T-helper 1 cell treated with Interleukin-12 subunit alpha and Interleukin-12 subunit beta and Interleukin-4 antibody, amounts not matched to agents 30 μg/mL and 1 μg/mL, for 36 hours (primary cell): ENCODE results near the gene MMP19.
"Not testable (repeated sequence)": the region's sequence is repeated elsewhere in the genome, so short reads cannot be mapped to it uniquely, and the experiment has no call there.

ENCODE experiments used
- H3K27ac Mint-ChIP-seq: one replicate; pipeline ENCODE4 v1.8.0; 2021; ENCODE audit warnings: mild to moderate bottlenecking, mixed read lengths
- H3K27me3 Mint-ChIP-seq: one replicate; pipeline ENCODE4 v1.8.0; 2021; ENCODE audit warnings: low read depth, mixed read lengths
- H3K36me3 Mint-ChIP-seq: one replicate; pipeline ENCODE4 v1.8.0; 2021; ENCODE audit warnings: low read depth, mixed read lengths
- H3K4me1 Mint-ChIP-seq: one replicate; pipeline ENCODE4 v1.8.0; 2021; ENCODE audit warnings: low read depth, mixed read lengths
- H3K4me3 Mint-ChIP-seq: one replicate; pipeline ENCODE4 v1.8.0; 2021; ENCODE audit warnings: mild to moderate bottlenecking, moderate library complexity, mixed read lengths
- H3K9me3 Mint-ChIP-seq: one replicate; pipeline ENCODE4 v1.8.0; 2021; ENCODE audit warnings: mixed read lengths

MMP19 gene, protein sequence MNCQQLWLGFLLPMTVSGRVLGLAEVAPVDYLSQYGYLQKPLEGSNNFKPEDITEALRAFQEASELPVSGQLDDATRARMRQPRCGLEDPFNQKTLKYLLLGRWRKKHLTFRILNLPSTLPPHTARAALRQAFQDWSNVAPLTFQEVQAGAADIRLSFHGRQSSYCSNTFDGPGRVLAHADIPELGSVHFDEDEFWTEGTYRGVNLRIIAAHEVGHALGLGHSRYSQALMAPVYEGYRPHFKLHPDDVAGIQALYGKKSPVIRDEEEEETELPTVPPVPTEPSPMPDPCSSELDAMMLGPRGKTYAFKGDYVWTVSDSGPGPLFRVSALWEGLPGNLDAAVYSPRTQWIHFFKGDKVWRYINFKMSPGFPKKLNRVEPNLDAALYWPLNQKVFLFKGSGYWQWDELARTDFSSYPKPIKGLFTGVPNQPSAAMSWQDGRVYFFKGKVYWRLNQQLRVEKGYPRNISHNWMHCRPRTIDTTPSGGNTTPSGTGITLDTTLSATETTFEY

DNA sequence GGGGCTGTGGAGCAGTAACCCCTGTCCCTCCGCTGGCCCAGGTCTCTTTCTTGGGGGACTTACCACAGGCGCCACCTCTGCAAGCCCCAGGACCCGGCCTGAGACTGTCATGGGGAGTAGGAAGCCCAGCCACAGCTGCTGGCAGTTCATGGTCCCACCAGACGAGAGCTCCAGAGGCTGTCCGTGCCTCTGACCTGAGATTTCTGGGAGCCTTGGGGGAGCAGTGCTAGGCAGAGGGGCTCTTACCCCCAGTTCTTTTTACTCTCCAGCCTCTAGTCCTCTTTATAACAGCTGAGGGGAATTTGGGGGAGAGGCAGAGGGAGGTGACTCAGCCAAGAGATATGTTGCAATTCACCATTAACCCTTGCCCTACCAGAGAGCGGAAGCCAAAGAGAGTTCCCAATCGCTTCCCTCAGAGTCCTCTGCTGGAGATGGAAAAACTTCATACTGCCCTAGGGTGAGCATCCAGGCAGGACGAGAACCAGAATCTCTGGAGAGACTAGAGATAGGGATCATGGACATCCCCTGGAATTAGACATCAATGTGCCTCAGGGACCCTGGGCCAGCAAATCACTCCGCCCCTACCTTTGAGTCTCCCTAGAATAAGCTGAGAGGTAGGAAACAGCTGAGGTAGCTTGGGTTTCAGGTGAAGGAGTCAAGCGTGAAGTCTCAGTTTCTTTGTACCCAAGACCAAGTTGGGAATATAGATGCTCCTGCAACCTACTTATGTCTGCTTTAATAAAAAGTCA lies at the start of gene MMP19:
MMP19 (minus strand) TSS at position 256 of the 749 bp plus-strand sequence; CDS start at position 150, 106 bp downstream.
- H3K27me3 Mint-ChIP-seq = peaks cover 3% of the 10 kb centered on the region
- H3K4me3 Mint-ChIP-seq = no peak within 1 kb of the TSS
- peaks cover 4% of the 10 kb centered on the region for H3K4me1 Mint-ChIP-seq
- no peak within 1 kb of the TSS for H3K27ac Mint-ChIP-seq
- H3K9me3 Mint-ChIP-seq = no peaks in the 10 kb centered on the region
- H3K36me3 Mint-ChIP-seq = no peaks in the 10 kb centered on the region

DNA sequence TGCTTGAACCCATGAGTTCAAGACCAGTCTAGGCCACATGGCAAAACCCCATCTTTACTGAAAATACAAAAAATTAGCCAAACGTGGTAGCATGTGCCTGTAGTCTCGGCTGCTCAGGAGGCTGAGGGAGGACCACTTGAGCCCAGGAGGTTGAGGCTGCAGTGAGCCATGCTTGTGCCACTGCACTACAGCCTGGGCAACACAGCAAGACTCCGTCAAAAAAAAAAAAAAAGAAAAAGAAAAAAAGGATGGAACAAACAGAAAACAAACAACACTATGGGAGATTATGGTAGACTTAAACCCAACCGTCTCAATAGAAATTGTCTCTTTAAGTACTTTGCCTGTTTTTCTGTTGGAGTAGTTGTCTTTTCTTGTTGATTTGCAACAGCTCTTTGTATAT lies 48.6 kb upstream of the MMP19 start:
- Mint-ChIP-seq H3K36me3 (peaks cover 2% of the 10 kb centered on the region), H3K27ac (no peak overlapping the region), H3K9me3 (no peaks in the 10 kb centered on the region), H3K27me3 (no peaks in the 10 kb centered on the region), H3K4me1 (no peaks in the 10 kb centered on the region), H3K4me3 (no peak overlapping the region)

DNA sequence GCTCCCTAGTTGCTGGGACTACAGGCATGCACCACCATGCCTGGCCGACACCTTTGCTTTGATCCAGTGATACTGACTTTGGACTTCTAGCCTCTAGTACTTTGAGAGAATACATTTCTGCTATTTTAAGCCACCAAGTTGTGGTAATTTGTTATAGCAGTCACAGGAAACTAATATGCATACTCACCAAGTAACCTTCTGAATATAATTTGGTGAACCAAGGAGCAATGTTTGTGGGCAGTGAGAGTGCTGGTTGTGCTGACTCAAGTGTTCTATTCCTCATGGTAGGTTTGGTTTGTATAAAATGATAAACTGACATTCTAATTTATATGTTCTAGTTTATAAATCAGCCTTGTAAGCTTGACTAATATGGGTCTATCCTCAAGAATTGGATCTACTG lies 42.4 kb upstream of the MMP19 start:
- peaks cover 11% of the 10 kb centered on the region for H3K4me1 Mint-ChIP-seq
- no peak overlapping the region for H3K4me3 Mint-ChIP-seq
- H3K36me3 Mint-ChIP-seq = no peaks in the 10 kb centered on the region

DNA sequence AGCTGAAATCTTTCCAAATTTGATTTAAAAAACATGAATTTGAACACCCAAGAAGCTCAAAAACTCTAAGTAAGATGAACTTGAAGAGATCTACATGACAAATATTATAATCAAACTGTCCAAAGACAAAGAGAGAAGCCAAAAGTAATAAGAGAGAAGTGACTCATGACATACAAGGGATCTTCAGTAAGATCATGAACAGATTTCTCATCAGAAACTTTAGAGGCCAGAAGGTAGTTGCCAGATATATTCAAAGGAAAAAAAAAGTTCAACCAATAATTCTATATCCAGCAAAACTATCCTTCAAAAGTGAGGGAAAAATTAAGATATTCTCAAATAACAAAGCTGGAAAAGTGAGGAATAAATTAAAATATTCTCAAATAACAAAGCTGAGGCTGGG lies 35.1 kb upstream of the MMP19 start:
- Mint-ChIP-seq H3K27ac (no peak overlapping the region), H3K4me3 (no peak overlapping the region), H3K27me3 (peaks cover 5% of the 10 kb centered on the region), H3K36me3 (peaks cover 10% of the 10 kb centered on the region), H3K4me1 (peaks cover 12% of the 10 kb centered on the region), H3K9me3 (peaks cover 9% of the 10 kb centered on the region)

More for the DNA sequence above, 42.4 kb upstream of the MMP19 start:
- Mint-ChIP-seq H3K27me3 (no peaks in the 10 kb centered on the region), H3K9me3 (no peaks in the 10 kb centered on the region), H3K27ac (no peak overlapping the region)

DNA sequence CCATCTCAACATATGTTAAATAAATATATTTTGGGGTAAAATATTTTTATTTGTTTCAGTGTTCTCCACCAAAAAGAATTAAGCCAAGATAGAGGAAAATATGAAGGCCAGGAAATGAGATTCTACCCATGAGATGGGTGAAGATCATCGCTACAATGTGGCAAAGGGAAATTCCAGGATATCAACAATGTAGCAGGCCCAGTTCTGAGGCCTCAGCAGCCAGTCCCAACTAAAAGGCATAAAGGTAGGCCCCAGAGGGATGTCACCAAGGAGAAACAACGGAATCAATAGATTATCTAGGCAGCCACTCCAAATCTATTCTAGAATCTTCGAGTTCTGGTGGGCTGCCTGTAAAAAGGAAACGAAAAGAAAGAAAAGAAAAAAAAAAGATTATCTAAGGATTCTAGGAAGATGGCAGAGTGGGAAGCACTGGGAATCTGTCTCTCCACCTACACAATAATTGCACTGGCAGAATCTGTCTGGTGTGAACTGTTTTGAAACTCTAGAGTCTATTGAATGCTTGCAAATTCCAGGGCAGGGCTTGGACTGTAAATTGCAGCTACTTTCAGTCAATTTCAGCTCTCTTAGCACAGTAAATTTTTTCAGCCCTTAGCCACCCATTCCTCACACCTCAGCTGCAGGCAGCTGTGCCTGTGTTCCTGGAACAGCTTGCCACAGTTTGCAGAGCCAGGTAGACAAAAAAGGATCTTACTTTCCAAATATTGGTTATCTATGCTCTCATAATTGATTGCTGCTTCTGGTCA lies 33.1 kb upstream of the MMP19 start:
- H3K9me3 Mint-ChIP-seq = peaks cover 9% of the 10 kb centered on the region
- peaks cover 8% of the 10 kb centered on the region for H3K4me1 Mint-ChIP-seq
- peaks cover 11% of the 10 kb centered on the region for H3K36me3 Mint-ChIP-seq
- no peak overlapping the region for H3K27ac Mint-ChIP-seq
- H3K4me3 Mint-ChIP-seq = no peak overlapping the region
- peaks cover 5% of the 10 kb centered on the region for H3K27me3 Mint-ChIP-seq

DNA sequence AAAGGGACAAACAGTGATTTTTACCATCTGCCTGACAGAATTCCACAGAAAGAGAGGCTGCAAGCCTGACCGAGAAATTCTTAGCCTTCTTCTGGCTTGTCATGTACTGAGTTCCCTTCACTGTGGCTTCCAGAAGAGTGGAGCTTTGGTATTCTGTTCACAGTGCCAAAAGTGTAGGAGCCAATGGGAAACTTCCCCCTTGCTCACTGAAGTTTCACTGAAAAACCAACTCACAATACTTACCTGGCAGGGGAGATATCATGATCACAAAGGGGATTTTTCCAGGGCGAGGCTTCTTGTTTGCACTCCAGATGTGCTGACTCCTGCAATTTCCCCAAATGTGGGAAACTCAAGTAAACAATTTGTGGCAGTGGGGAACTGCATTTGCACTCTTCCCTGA lies 31.7 kb upstream of the MMP19 start:
- Mint-ChIP-seq H3K9me3 (peaks cover 9% of the 10 kb centered on the region), H3K27me3 (peaks cover 5% of the 10 kb centered on the region), H3K4me3 (no peak overlapping the region), H3K36me3 (peaks cover 11% of the 10 kb centered on the region), H3K27ac (no peak overlapping the region), H3K4me1 (peaks cover 5% of the 10 kb centered on the region)

DNA sequence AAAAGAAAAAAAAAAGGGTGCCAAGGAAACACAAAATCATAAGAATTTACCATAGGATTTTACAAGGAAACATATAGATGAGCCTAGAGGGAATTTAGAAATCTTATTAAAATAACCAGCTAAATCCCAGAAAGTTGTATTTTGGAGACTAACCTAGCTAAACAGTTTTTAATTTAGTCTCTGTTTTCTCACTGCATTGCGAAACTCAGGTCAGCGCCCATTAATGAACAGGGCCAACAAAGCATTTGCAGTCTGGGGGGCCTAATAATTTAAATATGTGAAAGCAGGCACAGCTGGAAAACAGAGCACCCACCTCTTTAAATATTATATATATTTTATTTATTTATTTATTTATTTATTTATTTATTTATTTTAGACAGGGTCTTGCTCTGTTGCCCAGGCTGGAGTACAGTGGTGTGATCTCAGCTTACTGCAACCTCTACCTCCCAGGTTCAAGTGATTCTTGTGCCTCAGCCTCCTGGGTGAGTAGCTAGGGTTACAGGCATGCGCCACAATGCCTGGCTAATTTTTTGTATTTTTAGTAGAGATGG lies 23.8 kb upstream of the MMP19 start:
- not testable (repeated sequence) for H3K27ac Mint-ChIP-seq, H3K4me1 Mint-ChIP-seq, H3K4me3 Mint-ChIP-seq, H3K9me3 Mint-ChIP-seq, H3K27me3 Mint-ChIP-seq, H3K36me3 Mint-ChIP-seq

DNA sequence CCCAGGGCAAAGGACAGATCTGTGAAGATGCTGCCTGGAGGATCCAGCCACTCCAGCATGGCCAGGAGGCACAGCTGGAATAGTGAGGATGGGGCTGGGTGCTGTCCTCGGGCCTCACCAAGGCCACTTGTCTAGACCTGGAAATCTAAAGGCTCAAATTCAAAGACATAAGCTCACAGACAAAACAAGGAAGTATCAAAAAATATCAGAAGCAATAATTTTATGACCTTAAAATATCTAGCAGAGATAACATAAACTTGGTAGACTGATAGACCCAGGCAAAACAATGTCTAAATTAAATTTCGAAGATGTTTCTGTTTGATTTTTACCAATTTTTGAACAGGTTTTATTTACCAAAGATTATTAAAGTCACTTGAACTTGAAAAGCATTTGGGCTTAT lies 22.6 kb upstream of the MMP19 start:
- H3K9me3 Mint-ChIP-seq = peaks cover 5% of the 10 kb centered on the region
- H3K36me3 Mint-ChIP-seq = no peaks in the 10 kb centered on the region
- no peaks in the 10 kb centered on the region for H3K27me3 Mint-ChIP-seq
- no peak overlapping the region for H3K4me3 Mint-ChIP-seq
- H3K4me1 Mint-ChIP-seq = no peaks in the 10 kb centered on the region
- no peak overlapping the region for H3K27ac Mint-ChIP-seq

DNA sequence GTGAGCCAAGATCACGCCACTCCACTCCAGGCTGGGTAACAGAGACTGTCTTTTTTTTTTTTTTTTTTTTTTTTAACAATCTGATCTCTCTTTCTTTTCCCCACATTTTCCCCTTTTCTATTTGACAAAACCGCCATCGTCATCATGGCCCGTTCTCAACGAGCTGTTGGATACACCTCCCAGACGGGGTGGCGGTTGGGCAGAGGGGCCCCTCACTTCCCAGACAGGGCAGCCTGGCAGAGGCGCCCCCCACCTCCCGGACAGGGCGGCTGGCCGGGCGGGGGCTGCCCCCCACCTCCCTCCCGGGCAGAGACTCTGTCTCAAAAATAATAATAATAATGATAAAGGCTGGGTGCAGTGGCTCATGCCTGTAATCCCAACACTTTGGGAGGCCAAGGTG lies 20.2 kb upstream of the MMP19 start:
- H3K4me1 Mint-ChIP-seq, H3K4me3 Mint-ChIP-seq, H3K27ac Mint-ChIP-seq, H3K36me3 Mint-ChIP-seq, H3K9me3 Mint-ChIP-seq, H3K27me3 Mint-ChIP-seq: not testable (repeated sequence)

DNA sequence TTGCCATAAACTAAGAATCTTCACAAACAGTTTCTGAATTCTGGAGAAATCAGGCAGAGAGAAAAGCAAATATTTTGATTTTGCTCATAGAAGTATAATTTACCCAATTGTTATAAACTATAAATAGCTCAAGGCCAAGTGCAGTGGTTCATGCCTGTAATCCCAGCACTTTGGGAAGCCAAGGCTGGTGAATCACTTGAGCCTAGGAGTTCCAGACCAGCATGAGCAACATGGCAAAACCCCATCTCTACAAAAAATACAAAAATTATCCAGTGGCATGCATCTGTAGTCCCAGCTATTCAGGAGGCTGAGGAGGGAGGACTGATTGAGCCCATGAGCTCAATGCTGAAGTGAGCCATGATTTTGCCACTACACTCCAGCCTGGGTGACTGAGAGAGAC lies 19.6 kb upstream of the MMP19 start:
- H3K4me1 Mint-ChIP-seq = no peaks in the 10 kb centered on the region

DNA sequence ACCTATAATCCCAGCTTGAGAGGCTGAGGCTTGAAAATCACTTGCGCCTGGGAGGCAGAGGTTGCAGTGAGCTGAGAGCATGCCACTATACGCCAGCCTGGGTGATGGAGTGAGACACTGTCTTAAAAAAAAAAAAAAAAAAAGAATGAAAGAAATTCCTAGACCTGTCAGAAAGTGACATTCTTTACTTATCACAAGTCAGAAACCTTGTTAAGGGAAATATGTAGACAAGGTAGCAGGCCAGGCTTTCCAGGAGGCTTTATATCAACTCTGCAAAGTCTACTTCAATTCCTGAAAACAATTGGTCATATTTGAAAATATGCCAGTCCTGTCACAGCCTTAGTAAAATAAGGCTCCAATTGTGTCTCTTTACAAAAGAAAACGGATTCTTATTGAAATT lies 19.1 kb upstream of the MMP19 start:
- H3K9me3 Mint-ChIP-seq = peaks cover 5% of the 10 kb centered on the region
- no peak overlapping the region for H3K27ac Mint-ChIP-seq
- H3K27me3 Mint-ChIP-seq = no peaks in the 10 kb centered on the region
- H3K4me1 Mint-ChIP-seq = no peaks in the 10 kb centered on the region
- no peaks in the 10 kb centered on the region for H3K36me3 Mint-ChIP-seq
- no peak overlapping the region for H3K4me3 Mint-ChIP-seq

More for the DNA sequence above, 19.6 kb upstream of the MMP19 start:
- Mint-ChIP-seq H3K27me3 (no peaks in the 10 kb centered on the region), H3K36me3 (no peaks in the 10 kb centered on the region), H3K27ac (no peak overlapping the region), H3K9me3 (peaks cover 5% of the 10 kb centered on the region), H3K4me3 (no peak overlapping the region)

DNA sequence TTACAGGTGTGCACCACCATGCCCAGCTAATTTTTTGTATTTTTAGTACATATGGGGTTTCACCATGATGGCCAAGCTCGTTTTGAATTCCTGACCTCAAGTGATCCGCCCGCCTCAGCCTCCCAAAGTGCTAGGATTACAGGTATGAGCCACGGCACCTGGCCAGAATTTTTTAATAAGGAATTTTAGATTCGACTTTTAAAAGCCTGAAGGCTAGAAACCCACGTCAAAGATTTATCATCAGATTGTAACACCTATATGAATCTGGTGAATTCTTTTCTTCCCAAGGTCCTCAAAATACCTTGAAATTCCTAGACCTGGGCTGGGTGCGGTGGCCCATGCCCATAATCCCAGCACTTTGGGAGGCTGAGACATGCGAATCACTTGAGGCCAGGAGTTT lies 18.7 kb upstream of the MMP19 start:
- H3K36me3 Mint-ChIP-seq = no peaks in the 10 kb centered on the region
- no peaks in the 10 kb centered on the region for H3K27me3 Mint-ChIP-seq
- H3K4me3 Mint-ChIP-seq = no peak overlapping the region
- H3K4me1 Mint-ChIP-seq = no peaks in the 10 kb centered on the region
- peaks cover 5% of the 10 kb centered on the region for H3K9me3 Mint-ChIP-seq
- no peak overlapping the region for H3K27ac Mint-ChIP-seq

DNA sequence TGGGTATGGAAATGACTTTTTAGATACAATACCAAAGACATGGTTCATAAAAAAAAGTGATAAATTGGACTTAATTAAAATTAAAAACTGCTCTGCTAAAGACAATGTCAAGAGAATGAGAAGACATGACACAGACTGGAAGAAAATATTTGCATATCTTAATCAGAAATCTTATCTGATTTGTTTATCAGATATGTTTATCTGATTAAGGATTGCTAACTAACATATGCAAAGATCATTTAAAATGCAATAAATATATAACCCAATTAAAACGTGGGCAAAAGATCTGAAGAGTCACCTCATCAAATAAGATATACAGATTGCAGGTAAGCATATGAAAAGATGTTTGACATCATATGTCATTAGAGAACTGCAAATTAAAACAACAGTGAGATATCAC lies 10.0 kb upstream of the MMP19 start:
- H3K4me1 Mint-ChIP-seq = peaks cover 2% of the 10 kb centered on the region

DNA sequence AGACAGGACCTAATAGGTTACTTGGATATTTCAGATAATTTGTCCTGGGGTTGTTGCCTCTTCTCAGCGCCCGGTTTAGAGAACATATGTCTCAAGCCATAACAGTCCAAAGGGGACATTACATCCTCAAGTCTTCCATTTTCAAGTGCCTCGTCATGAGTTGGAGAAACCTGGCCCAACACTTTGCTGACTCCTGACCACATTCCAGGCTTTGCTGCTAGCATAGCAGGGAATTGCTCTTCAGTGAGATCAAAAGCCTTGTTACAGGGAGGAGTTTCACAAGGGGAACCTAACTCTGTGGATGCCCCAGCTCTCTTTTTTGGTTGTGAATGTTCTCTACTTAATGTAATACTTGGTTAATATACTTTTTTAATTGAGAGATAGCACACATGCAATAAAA lies 8.2 kb upstream of the MMP19 start:
- H3K27ac Mint-ChIP-seq = no peak overlapping the region
- peaks cover 19% of the 10 kb centered on the region for H3K27me3 Mint-ChIP-seq
- H3K4me1 Mint-ChIP-seq = peaks cover 5% of the 10 kb centered on the region
- no peak overlapping the region for H3K4me3 Mint-ChIP-seq
- H3K9me3 Mint-ChIP-seq = no peaks in the 10 kb centered on the region
- no peaks in the 10 kb centered on the region for H3K36me3 Mint-ChIP-seq

More for the DNA sequence above, 10.0 kb upstream of the MMP19 start:
- Mint-ChIP-seq H3K36me3 (no peaks in the 10 kb centered on the region), H3K27me3 (peaks cover 19% of the 10 kb centered on the region), H3K4me3 (no peak overlapping the region), H3K9me3 (no peaks in the 10 kb centered on the region), H3K27ac (no peak overlapping the region)
